HG03280 (cell line): Measurements from ENCODE around the gene RHBDL2.
"Not testable (repeated sequence)": the region's sequence is repeated elsewhere in the genome, so short reads cannot be mapped to it uniquely, and the experiment has no call there.

Experiments used
- ATAC-seq: cut with Tn5 transposase; IDR thresholded peaks from one replicate; pipeline ENCODE4 v1.9.1; 2021; ENCODE audit warnings: mild to moderate bottlenecking, moderate library complexity; ENCODE audit not compliant: unreplicated experiment

Gene RHBDL2

GRCh38 chr1:38885092-38885491 lies 56.5 kb downstream of the RHBDL2 start:
- no peak for ATAC-seq

- ATAC-seq = no peak
Observed at GRCh38 chr1:38881487-38881886, 60.1 kb downstream of the RHBDL2 start, which contains the start of gene GJA9. TSS of gene GJA9 (minus strand) at chr1:38881587. CDS start at chr1:38876098, 5,489 bp downstream.

DNA sequence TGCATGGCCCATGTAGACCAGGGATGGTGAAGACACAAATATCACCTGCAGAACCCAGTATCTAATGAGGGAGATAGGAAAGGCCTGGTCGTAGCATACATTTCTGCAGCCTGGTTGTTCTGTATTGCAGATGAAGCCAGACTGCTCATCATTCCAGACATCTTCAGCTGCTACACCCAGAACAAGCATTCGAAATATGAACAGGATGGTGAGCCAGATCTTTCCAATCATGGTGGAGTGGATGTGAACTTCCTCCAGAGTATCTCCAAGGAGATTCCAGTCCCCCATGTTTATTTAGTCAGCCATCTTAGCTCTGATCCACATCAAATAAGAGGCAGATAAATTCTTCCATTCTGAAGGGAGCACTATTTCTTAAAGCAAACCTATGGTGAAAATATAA lies 65.8 kb downstream of the RHBDL2 start:
- no peak for ATAC-seq

- ATAC-seq = peak; percentile 98
Observed at GRCh38 chr1:38873027-38873969, 68.3 kb downstream of the RHBDL2 start, which contains the start of gene MYCBP. TSS of gene MYCBP (minus strand) at chr1:38873348. CDS start at chr1:38873305, 43 bp downstream.

GRCh38 chr1:38872401-38873026 lies 69.1 kb downstream of the RHBDL2 start:
- peak; percentile 12 for ATAC-seq

- no peak for ATAC-seq
Observed at GRCh38 chr1:38870996-38871395, 70.6 kb downstream of the RHBDL2 start.

- ATAC-seq = no peak
Observed at GRCh38 chr1:38867208-38867607, 74.4 kb downstream of the RHBDL2 start.

GRCh38 chr1:38865112-38865715 lies 76.4 kb downstream of the RHBDL2 start:
- no peak for ATAC-seq

GRCh38 chr1:38860454-38860795 lies 81.2 kb downstream of the RHBDL2 start:
- no peak for ATAC-seq

GRCh38 chr1:38859561-38860453 lies 81.8 kb downstream of the RHBDL2 start, which contains the start of gene RRAGC:
TSS of gene RRAGC (minus strand) at chr1:38859772. CDS start at chr1:38859646, 126 bp downstream.
- ATAC-seq = peak; percentile 96

GRCh38 chr1:38858833-38859560 lies 82.6 kb downstream of the RHBDL2 start:
- peak; percentile 26 for ATAC-seq

DNA sequence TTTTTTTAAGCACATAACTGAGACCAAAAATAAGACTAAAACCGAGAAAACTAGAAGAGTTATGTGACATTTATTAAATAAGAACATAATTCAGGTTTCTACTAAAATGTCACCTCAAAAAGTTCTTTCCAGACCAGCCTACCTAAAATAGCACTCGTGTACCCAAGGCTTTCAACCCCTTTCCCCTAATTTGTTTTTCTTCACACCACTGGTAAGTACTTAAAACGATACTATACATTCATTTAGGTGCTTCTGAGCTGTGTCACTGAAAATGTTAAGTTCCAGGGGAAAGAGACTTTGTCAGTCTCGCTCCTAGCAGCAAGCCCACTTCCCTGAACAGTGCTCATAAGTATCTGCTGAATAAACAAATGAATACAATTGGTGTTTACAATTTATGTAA lies 88.8 kb downstream of the RHBDL2 start:
- no peak for ATAC-seq

DNA sequence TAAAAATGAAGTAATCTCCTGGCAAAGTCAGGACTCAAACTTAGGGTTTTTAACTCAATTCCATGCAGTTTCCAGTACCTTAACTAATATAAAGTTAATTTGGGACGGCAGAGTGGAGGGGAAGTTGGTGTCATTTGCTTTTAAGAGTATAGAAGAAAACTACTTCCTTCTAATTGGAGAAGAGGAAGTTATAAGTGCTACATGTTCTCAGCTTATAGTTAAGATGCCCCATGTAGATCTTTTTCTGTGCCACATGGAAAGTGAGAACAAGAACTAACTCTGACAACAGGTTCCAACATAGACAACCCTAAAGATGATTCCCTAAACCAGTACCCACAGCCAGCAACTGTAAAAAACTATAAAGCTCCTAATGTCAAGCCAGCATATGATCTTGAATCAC lies 93.6 kb downstream of the RHBDL2 start:
- ATAC-seq = no peak

GRCh38 chr1:38846210-38846609 lies 95.4 kb downstream of the RHBDL2 start:
- no peak for ATAC-seq

DNA sequence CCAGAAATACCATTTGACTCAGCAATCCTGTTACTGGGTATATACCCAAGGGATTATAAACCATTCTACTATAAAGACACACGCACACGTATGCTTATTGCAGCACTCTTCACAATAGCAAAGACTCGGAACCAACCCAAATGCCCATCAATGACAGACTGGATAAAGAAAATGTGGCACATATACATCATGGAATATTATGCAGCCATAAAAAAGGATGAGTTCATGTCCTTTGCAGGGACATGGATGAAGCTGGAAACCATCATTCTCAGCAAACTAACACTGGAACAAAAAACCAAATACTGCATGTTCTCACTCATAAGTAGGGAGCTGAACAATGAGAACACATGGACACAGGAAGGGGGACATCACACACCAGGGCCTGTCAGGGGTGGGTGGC lies 96.5 kb downstream of the RHBDL2 start:
- ATAC-seq = not testable (repeated sequence)

DNA sequence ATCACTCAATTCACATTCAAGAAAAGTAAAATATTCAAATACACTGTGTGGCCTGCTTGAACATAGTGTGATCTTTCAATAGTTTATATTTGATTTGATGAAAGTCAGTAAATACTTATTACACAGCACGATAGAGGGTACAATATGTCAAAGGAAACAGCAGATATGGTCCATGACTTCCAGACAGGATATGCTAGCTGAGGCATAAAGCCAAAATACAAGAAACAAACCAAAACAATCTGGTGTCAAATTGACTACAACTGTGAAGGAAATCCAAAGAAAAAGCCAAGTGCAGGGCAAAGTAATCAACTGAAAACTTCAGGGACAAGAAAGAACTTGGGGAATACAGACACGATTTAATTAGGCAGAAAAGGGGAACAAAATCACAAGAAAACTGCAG lies 101.3 kb downstream of the RHBDL2 start:
- no peak for ATAC-seq

DNA sequence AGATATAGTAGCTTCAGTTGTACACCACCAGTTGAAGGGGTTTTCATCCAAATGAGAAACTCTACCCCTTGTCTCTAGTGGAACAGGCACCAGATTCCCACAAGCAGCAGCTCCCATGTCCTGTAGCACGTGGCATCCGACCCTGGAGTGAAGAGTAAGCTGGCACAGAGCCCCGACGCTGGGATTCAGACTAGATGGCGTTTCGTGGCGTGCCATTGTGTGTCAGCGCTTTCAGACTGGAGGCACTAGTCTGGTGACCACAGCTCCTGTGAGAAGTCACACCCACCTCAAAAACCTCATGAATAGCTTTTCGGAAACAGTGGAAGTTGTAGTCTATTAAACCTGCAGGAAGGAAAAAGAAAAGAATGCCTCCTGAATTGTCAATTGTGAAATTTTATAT lies 102.3 kb downstream of the RHBDL2 start:
- no peak for ATAC-seq

DNA sequence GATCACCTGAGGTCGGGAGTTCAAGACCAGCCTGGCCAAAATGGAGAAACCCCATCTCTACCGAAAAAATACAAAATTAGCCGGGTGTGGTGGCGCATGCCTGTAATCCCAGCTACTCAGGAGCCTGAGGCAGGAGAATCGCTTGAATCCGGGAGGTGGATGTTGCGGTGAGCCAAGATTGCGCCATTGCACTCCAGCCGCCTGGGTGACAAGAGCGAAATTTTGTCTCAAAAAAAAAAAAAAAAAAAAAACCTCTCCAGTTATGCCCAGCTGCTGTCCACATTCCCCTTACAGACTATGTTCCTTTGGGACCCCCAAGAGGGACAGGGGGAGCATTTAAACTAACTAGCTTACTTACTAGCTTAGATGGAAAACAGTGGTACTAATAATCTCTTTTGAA lies 105.3 kb downstream of the RHBDL2 start:
- not testable (repeated sequence) for ATAC-seq
